ENCODE data around the gene MYO18B.

- TF ChIP-seq, protein P1, sequence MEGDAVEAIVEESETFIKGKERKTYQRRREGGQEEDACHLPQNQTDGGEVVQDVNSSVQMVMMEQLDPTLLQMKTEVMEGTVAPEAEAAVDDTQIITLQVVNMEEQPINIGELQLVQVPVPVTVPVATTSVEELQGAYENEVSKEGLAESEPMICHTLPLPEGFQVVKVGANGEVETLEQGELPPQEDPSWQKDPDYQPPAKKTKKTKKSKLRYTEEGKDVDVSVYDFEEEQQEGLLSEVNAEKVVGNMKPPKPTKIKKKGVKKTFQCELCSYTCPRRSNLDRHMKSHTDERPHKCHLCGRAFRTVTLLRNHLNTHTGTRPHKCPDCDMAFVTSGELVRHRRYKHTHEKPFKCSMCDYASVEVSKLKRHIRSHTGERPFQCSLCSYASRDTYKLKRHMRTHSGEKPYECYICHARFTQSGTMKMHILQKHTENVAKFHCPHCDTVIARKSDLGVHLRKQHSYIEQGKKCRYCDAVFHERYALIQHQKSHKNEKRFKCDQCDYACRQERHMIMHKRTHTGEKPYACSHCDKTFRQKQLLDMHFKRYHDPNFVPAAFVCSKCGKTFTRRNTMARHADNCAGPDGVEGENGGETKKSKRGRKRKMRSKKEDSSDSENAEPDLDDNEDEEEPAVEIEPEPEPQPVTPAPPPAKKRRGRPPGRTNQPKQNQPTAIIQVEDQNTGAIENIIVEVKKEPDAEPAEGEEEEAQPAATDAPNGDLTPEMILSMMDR (IDR thresholded peaks at IDR 0.05) = no peak
- TF ChIP-seq POLR2A (IDR thresholded peaks at IDR 0.05) (no peak), POLR2AphosphoS5 (IDR thresholded peaks at IDR 0.05; ENCODE audit: insufficient read depth in 1 of 2, low read depth in 1 of 2) (no peak)
Observed at GRCh38 chr22:25781801-25782200, 39.8 kb downstream of the MYO18B start.

Data from vagina (tissue), 2 donors.